Lower leg skin (tissue), 3 donors: ENCODE measurements around the gene SERINC5.

ENCODE experiments used
- CTCF ChIP-seq, 3 donors: fragments of 450-650 bp; IDR thresholded peaks; one replicate each; pipeline ENCODE4 v1.5.1; 2016; ENCODE audit warnings: antibody characterized with exemption in 3 of 3, mild to moderate bottlenecking in 3 of 3, moderate library complexity in 2 of 3
- POLR2A ChIP-seq, 2 donors: fragments of 450-650 bp; IDR thresholded peaks; one replicate each; pipeline ENCODE4 v1.6.1; 2016 to 2017; ENCODE audit warnings: antibody characterized with exemption in 2 of 2, mild to moderate bottlenecking in 1 of 2, moderate library complexity in 1 of 2

- TF ChIP-seq CTCF (IDR thresholded peaks at IDR 0.05) (no peak), POLR2A (IDR thresholded peaks at IDR 0.05) (no peak)
Measured at GRCh38 chr5:80093796-80094195, 162.1 kb downstream of the SERINC5 start.
